HG03066 (cell line): Measurements from ENCODE around the gene MXD1.
"Not testable (repeated sequence)": the region's sequence is repeated elsewhere in the genome, so short reads cannot be mapped to it uniquely, and the experiment has no call there.

Source experiments
- ATAC-seq: cut with Tn5 transposase; IDR thresholded peaks from one replicate; pipeline ENCODE4 v1.9.1; 2021; ENCODE audit warnings: low read depth; ENCODE audit not compliant: unreplicated experiment

MXD1 gene, protein sequence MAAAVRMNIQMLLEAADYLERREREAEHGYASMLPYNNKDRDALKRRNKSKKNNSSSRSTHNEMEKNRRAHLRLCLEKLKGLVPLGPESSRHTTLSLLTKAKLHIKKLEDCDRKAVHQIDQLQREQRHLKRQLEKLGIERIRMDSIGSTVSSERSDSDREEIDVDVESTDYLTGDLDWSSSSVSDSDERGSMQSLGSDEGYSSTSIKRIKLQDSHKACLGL

DNA sequence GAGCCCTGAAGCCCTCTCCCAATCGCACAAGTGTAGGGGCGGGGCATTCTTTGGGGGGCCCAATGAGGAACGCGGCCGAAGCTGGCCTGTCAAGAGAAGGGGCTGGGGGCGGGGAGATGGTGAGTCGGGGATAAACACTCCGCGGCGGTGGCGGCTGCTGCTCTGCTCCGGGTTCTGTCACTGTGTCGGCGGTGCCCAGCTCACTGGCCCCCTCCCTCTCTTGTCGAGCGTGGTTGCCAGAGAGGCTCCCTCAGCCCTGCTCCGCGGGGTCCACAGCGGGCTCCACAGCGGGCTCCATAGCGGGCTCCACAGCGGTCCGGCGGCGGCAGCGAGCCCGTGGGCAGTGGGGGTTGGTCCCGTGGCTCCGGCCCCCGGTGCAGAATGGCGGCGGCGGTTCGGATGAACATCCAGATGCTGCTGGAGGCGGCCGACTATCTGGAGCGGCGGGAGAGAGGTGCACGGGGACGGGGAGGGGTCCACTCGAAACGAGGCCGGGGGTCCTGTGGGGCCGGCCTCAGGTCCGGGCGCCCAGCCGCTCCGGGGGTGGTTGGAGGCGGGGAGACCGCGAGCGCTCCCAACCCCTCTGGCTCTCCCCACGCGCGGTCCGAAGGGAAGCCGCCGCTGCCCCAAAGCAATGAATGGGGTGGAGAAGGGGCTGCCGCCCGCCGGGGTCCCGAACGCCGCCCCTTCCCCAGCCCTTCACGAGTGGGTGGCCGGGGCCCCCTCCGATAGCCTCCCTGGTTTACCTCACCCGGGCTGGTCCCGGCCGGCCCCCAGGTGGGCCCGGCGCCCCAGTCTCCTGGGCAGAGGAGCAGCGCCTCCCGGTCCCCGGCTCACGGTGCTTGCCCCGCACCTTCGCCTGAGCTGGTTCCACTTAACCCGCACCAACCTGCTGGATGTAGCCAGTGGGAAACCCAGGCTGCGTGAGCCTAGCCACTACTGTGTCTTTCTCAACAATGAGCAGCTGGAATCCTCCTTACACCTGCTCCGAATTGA lies at the start of gene MXD1:
Gene MXD1 (plus strand): TSS at position 160 of the 996 bp plus-strand sequence. CDS start 222 bp downstream, at position 382.
- ATAC-seq, result no peak

DNA sequence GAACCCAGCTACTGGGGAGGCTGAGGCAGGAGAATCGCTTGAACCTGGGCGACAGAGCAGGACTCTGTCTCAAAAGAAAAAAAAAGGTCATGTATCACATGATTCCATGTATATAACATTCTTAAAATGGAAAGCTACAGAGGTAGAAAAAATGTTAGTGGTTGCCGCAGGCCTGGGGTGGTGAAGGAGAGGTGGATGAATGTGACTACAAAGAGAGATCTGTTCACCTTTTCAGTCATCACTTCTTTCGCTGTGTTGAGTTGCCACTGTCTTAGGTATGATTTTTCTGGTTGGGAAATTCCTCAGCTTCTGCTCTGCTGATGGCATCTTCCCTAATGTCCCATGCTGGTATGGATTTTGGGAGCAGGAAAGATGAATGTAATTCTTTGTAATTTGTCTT lies 26.5 kb upstream of the MXD1 start:
- no peak for ATAC-seq

DNA sequence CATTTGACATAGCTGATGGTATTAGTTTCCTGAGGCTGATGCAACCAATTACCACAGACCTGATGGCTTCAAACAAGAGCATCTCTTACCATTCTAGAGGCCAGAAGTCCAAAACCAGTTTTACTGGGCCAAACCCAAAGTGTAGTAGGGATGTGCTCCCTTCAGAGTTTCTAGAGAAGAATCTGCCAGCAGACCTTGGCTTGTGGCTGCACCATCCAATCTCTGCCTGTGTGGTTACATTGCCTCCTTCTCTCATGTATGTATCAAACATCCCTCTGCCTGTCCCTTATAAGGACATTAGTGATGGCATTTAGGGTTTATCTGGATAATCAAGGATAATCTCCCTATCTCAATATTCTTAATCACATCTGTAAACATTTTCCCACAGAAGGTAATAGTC lies 25.6 kb upstream of the MXD1 start:
- no peak for ATAC-seq

DNA sequence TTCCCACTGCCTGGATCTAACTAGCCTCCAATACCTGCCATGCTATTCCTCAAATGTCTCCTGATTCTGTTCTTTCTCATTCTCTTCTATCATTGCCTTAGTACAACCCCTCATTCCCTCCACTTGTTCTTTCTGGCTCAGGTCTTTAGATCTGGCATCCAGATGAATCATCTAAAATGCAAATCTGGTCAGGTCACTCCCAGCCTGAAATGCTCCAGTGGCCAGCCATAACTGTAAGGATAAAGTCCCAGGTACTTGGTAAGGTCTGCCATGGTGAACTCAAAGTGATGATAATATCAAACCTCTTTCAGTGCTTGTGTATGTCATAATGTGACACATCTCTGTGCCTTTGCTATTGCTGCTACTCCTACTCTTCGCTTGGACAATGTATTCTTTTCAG lies 24.0 kb upstream of the MXD1 start:
- no peak for ATAC-seq

DNA sequence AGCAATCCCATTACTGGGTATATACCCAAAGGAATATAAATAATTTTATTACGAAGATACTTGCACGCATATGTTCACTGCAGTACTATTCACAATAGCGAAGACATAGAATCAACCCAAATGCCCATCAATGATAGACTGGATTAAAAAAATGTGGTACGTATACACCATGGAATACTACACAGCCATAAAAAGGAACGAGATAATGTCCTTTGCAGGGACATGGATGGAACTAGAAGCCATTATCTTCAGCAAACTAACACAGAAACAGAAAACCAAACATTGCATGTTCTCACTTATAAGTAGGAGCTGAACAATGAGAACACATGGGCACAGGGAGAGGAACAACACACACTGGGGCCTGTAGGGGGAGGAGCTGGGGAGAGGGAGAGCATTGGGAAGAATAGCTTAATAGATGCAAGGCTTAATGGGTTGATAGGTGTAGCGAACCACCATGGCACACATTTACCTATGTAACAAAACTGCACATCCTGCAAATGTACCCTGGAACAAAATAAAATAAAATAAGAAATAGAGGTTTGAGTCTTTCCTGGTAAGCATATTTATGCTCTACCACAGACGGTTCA lies 22.0 kb upstream of the MXD1 start:
- not testable (repeated sequence) for ATAC-seq

DNA sequence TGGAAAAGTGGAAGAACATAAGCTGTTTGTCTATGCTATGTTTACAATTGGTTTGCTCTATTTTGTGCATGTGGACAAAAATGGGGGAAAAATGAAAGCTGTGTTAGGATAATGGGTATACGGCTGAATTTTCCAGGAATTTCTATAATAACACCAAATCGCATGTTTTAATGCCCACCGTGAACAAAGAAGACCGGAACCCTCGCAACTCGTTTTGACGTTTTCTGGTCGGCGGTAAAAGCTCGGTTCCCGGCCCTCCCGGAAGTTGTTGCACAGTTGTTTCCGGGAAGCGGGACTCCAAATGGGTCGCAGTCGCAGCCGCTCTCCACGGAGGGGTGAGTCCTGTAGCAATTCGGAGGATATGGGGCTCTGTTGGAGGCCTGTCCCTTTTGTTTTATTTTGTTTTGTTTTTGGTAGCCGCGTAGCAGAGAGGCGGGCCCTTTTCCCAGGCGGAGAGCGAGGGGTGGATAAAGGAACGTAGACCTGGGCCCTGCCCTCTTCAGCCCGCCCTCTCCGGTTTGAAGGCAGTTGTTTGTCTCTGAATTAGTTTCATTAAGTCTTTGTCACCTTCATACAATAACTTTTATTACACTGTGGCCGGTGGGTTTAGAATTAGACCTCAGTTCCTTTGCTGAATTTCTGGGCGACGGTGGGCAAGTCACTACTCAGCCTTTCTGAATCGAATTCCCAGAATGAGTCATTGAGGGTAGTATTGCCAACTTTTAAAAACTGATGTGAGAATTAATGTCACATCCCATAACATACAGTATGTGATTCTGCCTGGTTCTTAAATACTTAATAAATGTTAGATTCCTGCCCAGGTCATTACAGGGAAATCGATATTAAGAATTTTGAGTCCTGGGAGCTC lies 21.0 kb upstream of the MXD1 start, which contains the start of gene SNRNP27:
Gene SNRNP27 (plus strand): TSS at position 273 of the 868 bp plus-strand sequence. CDS start 29 bp downstream, at position 302.
- ATAC-seq, result peak; percentile 74

DNA sequence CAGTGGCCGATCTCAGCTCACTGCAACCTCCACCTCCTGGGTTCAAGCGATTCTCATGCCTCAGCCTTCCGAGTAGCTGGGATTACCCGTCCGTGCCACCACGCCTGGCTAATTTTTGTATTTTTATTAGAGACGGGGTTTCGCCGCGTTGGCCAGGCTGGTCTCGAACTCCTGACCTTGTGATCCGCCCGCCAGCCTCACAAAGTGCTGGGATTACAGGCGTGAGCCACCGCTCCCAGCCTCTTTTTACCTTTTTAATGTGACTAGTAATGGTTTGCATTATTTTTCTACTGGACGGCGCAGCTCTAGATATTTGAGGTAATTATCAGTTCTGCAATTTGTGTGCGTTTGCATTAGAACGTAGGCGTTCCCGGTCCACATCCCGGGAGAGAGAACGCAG lies 20.2 kb upstream of the MXD1 start:
- ATAC-seq, result not testable (repeated sequence)

DNA sequence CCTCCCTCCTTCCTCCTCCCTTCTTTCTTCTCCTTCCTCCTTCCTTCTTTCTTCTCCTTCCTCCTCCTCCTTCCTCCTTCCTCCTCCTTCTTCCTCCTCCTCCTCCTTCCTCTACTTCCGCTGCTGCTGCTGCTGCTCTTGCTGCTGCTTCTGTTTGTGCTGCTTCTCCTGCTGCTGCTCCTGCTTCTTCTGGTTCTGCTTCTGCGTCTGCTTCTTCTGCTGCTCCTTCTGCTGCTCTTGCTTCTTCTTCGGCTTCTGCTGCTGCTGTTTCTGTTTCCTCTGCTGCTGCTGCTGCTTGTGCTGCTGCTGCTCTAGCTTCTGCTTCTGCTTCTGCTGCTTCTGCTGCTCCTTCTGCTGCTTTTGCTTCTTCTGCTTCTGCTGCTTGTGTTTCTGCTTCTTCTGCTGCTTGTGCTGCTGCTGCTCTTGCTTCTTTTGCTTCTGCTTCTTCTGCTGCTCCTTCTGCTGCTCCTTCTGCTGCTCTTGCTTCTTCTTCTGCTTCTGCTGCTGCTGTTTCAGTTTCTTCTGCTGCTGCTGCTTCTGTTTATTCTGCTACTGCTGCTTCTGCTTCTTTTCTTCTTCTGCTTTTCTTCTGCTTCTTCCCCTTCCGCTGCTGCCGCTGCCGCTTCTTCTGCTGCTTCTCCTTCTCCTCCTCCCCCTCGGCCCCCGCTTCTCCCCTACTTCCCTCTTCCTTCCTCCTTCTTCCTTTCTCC lies 12.5 kb upstream of the MXD1 start:
- no peak for ATAC-seq

DNA sequence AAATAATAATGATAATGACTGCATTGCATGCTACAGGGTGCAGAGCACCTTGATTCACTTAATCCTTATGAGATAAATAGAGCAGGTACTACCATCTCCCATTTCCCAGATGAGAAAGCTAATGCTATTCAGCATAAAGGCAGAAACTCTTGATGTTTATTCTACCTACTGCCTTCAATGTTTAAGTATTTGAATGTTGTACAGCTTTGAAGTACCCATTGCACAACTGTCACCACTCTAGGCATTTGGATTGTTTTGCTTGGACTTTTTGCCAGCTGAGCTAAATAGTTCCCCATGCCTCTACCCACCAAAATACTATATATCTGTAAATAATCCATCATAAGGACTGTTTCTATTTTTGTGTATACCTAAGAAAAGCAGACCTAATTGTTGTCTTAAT lies 7.7 kb upstream of the MXD1 start:
- no peak for ATAC-seq

DNA sequence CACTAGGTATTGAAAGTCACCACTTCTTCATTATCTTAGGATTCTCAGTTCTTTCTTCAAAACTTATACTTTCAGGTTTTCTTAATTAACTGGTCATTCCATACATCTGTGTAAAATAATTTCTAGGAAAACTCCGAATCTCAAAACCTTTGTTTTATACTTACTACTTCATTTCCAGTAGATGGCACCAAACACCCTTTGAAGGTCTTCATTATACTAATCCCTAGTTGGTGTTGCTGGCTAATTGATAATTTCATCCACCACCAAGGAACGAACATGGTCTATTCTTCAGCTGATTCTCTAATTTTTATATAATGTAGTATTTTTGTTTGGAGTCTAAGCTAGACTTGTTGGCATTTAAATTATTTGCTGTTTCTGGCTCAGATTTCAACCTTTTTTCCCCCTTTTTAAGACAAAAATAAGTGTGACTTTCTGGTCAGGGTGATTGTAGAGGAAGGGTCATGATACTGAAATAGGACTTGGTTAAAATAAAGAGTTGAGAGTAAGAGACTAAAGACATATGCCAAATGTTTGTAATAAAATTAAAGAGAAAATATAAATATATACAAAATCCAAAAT lies 2.8 kb upstream of the MXD1 start:
- no peak for ATAC-seq

DNA sequence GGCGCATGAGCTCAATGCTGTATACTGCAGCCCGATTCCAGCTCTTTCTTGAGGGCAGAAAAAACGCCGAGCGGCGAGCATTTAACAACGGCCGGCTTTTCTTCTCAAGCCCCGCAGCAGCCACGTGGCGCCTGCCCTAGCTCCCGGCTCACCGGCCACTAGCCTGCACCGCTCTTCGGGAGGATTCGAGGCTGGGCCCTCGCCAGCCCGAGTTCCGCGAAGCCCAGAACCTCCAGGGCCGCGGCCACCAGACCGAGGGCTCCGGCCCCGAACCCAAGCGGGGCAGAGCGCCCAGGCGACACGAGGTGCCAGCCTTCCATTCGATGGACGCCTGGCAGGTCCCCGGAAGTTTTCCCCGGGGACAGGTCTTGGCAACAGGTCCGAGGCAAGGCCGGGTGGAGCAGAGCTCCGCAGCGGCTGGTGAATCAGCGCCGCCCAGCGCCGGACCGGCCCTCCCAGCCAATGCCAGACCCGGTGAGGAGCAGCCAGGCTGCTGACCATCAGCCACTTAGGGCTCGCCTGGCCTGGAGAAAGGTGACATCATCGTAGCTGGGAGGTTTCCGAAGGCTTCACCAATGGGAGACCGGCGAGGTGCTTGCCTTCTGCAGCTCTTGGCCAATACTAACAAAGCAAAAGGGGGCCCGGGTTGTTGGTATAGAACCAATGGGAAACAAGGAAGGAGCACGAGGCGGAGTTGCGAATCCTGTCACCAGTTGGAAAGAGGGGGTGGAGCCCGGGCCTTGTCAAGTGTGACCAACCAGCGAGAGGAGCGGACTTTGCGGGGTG lies 552 bp upstream of the MXD1 start:
- ATAC-seq, result peak; percentile 88

DNA sequence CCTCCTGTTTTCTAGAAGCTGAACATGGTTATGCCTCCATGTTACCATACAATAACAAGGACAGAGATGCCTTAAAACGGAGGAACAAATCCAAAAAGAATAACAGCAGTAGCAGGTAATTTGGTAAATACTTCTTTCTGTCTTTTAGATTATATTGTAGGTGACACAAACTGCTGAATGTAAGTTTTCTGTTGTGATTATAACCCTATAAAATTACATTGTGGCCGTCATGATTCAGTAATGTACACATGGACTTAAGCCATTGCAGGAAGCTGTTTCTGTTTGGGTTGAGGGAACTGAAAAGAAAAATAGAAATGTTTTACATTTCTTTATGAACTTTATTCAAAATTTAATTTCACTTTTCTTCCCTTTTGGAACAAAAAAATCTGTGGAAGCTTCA lies 1.2 kb downstream of the MXD1 start:
- ATAC-seq, result no peak

DNA sequence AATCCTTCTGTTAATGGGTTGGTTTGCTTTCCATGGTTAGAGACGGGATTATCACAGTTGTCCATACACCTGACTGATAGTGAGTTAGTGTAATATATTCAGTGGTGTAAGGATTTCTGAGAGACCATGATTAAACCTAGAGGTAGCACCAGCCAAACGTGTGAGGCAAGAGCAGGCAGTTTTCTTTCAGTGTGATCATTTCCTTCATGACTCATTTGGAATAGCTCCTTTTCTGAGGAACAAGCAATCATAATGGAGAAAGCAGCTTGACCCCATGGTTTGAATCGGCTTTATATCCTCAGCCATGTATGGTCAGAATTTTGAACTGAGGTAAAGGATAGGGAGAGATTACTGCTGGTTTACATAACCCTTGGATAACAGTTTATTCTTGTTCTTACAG lies 2.9 kb downstream of the MXD1 start:
- ATAC-seq, result no peak

DNA sequence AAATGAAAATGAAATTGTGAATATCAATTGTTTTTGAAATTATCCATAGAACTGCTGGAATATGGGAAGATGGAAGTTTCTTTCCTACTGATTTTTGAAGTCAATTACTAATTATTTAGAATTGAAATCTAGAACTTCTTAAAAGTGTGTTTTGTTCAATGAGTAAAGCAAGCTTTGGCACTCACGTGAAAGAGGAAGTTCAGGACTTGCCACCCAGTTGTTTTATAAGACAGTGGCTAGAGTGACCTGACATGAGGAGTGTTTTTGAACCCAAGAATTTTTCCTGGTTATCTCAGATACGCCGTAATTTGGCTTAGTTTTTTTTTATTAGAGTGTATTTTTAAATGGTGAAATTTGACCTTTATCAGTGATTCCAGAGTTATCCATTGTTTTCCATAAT lies 3.5 kb downstream of the MXD1 start:
- no peak for ATAC-seq

DNA sequence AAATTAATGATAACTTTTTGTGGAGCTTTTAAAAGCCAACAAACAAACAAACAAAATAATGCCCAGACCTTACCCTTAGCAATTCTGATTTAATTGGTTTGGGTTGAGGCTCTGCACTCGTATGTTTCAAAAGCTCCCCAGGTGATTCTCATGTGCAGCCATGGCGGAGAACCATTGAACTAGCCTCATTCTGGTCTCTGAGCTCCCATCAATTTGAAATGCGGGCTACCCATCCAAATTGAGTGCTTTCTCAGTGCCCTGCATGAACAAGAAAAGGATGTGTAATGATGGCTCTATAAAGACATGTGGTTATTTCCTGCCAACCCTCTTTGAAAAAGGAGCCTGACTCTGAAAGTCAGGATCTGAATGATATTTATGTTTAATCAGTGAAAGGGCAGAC lies 8.2 kb downstream of the MXD1 start:
- ATAC-seq, result no peak

DNA sequence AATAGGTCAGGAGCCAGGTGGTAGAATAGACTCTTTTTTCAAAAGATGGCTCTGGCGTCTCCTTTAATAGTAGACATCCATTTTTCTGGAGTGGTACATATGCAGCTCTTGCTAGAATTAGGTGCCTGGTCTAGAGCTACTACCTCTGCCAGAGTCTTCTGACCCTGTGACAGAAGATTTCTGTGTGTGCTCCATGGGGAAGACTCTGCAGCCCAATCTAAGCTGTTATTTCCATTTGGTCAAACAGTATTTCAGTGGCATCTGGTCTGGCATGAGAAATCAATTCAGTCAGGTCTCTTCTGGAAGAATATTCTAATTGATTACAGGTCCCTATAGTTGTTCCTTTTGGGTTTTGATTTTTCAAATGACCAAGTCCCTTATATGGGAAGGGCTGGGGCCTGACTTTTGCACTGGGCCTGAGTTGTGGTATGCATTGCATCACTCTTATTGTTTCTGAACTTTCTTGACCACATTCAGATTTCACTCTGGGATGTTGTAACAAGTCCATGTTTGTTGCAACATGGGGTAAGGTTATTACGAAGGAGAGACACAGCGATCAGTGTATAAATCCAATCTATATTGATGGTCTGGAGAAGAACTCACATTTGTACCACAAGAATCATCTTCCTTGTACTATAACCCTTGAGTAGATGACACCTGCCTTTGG lies 12.1 kb downstream of the MXD1 start:
- no peak for ATAC-seq

DNA sequence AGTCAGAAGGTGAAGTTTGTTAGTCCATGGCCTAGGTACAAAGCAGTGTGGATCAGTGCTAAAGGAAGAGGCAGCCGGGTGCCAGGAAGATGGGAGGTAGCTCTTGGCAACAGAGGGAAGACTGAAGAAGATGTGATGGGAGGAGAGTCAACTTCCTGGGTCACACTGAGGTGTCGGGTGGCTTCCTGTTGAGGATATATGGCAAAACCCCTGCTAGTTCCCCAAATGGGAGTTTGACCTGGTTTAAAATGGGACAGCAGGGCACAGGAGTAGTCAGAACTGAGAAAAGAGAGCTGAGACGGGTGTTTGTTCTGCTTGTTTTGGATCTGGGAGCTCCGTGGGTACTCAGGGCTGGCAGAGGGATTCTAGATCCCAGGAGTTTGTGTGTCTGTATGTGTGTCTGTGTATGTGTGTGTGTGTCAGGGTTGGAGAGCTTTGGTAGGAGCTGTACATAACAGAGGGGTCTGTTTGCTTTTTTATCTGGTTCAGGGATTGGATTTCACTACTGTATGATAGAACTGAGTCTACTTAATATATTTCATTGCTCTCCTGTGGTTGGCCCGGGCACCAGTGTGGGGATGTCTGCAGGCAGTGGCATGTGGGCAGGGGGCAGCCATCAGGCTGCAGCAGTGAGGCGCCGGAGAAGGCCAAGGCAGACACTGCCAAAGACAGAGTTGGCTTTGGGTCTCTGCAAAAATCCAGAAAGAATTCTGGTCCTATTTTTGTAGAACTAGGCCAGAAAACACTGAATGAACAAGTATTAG lies 17.1 kb downstream of the MXD1 start:
- no peak for ATAC-seq

DNA sequence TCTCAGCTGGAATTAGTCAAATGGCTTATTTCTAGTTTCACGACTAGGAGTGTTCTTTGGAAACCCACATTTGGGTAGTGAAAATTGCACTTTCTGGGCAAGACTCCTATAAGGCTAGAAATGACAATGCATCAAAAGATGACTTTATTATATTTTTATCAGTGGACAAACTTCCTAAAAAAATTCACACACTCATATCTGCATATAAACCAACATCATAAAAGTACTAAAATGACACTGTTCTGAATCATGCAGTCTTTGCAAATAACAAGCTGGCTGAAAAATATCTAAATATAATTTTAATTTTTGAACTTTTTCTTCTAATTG lies 17.6 kb downstream of the MXD1 start:
- ATAC-seq, result no peak
